Dermis blood vessel endothelial cell (primary cell): ENCODE data around the gene RPL36A. TPM values are rescaled to one million over a fixed set of nuclear protein-coding genes. Genes with fewer than 3 reads are reported as not detected.

Experiments
- total RNA-seq: library from RNA; depleted of rRNA; stranded (reverse); fragments of >200 nt; gene quantifications from 2 replicates; pipeline ENCODE4 v1.2.3, GENCODE V29; 2014

RPL36A gene
- total RNA-seq, 1 donor from 2014 or later, result 660 TPM

Other genes with a start within 250 kb of the RPL36A start
- 0.05 TPM in 1 of 2 replicates, not detected in the other for gene DRP2, start 171.2 kb upstream of the RPL36A start, total RNA-seq
- gene TAF7L, start 99.7 kb upstream of the RPL36A start, total RNA-seq, result 0.23 TPM in 1 of 2 replicates, not detected in the other
- gene TIMM8A, start 42.3 kb upstream of the RPL36A start, total RNA-seq, result 2.4 and 4.0 TPM in 2 replicates
- gene BTK, start 4.8 kb upstream of the RPL36A start, total RNA-seq, result not detected in 2 replicates
- 26.8 and 29.3 TPM in 2 replicates for gene GLA, start 16.9 kb downstream of the RPL36A start, total RNA-seq
- gene HNRNPH2, start 17.2 kb downstream of the RPL36A start, total RNA-seq, result 90.0 and 99.7 TPM in 2 replicates
- 5.1 and 6.9 TPM in 2 replicates for gene ARMCX4, start 94.4 kb downstream of the RPL36A start, total RNA-seq
- 38.3 and 46.1 TPM in 2 replicates for gene ARMCX1, start 159.5 kb downstream of the RPL36A start, total RNA-seq
- 39.2 and 42.0 TPM in 2 replicates for gene ARMCX6, start 227.0 kb downstream of the RPL36A start, total RNA-seq
- 62.9 and 73.5 TPM in 2 replicates for gene ARMCX3, start 232.1 kb downstream of the RPL36A start, total RNA-seq